ENCODE data around the gene CEBPG.

CEBPG gene

GRCh38 chr19:33350538-33351309, 22.8 kb upstream of the CEBPG start:
- DNase-seq: no peak

DNA sequence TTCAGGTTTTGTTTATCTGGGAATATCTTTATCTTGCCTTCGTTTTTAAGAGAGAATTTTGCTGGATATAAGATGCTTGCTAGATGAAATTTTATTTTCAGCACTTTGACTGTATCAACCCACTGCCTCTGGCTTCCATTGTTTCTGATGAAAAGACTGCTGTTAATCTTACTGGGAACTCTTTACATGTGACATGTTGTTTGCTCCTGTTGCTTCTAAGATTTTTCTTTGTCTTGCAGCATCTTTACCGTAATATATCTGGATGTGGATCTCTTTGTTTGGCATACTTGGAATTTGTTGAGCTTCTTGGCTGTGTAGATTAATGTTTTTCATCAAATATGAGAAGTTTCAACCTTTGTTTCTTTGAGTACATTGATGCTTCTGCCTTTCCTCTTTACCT, 18.0 kb upstream of the CEBPG start:
- no peak for DNase-seq

DNA sequence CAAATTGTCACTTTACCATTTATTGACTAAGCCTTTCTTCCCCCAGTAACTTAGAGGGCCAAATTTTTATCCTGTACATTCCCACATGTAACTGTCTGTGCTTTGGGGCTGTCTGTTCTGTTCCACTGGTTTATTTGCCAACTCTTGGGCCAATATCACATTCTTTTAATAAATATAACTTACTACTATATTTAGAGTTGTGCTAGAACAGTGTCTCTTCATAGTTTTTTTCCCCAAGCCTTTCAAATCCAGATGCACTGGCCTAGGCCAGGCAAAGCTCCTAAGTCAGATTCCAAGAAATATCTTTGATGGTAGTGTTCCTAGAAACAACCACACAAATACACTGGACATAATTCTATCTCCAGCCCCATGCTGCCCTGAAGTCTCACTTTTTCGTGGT, 16.0 kb upstream of the CEBPG start:
- DNase-seq: no peak

GRCh38 chr19:33358408-33358807, 15.1 kb upstream of the CEBPG start:
- no peak for DNase-seq

DNA sequence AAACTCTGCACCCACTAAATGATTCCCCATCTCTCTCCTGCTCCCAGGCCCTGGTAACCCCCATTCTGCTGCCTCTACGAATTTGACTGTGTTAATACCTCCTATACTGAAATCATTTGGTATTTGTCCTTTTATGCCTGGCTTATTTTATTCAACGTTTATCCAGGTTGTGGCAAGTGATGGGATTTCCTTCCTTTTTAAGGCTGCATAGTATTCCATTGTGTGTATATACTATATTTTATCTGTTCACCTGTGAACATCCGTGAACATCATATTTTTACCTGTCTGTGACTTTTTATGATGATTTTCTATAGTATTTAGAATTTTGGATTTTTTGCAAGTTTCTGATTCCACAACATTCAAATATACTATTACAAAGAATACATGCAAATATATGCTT, 13.9 kb upstream of the CEBPG start:
- no peak for DNase-seq

DNA sequence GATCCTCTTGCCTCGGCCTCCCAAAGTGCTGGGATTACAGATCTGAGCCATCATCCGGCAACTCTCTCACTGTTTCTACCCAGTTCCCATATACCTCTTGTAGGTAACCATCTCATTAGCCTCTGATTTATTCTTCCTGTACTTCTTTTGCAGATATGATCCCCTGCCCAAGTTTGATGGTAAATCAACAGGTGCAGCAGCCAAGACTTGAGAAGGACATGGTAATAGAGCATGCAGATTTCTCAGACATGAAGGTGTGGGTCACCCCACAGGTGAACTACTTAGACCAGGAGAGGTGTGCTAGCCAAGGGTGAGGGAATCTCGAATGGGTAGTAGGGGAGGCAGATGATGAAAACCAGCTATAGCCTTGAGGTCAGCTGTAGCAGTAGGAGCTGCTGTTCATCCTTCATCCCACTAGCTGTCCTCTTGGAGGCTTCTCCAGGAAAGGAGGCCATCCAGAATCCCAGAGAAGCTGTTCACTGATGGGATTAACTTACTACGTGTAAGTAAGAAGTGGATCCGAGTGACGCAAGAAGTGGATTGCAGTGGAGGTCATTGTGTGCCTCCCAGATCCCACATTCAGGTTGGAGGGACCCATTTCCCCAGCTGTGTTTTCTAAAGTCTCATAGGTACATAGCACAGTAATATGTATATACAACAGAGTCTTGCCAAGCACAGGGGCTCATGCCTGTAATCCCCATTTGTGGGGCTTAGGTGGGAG, 10.8 kb upstream of the CEBPG start:
- no peak for DNase-seq

DNA sequence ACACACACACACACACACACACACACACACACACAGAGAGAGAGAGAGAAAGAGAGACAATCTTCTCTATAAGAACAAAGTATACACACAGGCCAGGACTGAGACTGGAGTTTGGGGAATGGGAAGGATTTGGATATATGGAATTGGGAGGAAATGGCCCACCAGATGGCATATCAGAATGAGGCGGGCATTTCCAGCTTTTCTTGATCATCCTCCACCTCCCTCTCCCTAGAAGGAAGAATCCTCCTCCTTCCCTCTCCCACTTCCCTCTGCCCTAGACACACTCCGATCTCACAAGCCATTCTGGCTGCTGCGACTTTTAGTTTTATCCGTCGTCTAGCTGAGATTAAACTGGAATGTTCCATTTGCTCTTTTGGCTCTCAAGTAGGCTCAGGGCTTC, 10.0 kb upstream of the CEBPG start:
- no peak for DNase-seq

GRCh38 chr19:33365691-33366090, 7.8 kb upstream of the CEBPG start:
- no peak for DNase-seq

DNA sequence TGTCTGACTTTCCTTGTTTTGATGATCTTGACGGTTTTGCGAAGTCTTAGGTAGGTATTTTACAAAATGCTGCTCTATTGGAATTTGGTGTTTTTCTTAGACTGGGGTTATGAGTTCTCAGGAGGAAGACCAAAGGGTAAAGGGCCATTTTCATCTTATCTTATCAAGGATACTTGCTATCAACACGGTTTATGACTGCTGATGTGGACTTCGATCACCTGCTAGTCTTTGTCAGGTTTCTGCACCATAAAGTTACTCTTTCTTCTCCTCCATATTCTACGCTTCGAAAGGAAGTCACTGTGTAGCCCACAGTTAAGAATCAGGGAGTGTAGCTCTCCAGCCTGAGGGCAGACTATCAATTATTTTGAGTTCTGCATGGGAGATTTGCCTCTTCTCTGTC, 7.4 kb upstream of the CEBPG start:
- no peak for DNase-seq

DNA sequence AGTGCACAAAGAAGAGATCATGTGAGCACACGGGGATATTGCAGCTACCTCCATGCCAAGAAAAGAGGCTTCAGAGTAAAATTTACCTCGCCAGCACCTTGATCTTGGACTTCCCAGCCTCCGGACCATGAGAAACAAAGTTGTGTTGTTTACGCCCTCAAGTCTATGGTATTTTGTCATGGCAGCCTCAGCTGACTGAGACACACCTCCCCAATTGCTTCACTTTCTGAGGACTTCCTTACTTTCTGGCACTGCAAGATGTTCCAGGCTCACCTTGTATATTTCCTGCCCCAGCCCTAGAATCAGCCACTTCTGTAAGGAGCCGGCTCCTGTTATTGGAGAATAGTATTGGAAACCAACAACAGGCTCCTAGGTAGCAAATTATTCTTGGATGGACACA, 6.6 kb upstream of the CEBPG start:
- DNase-seq: no peak

GRCh38 chr19:33368074-33368864, 5.2 kb upstream of the CEBPG start:
- no peak for DNase-seq

- no peak for DNase-seq
Observed at GRCh38 chr19:33370783-33371182, 2.7 kb upstream of the CEBPG start.

GRCh38 chr19:33374236-33374714, 766 bp downstream of the CEBPG start:
- DNase-seq: no peak

DNA sequence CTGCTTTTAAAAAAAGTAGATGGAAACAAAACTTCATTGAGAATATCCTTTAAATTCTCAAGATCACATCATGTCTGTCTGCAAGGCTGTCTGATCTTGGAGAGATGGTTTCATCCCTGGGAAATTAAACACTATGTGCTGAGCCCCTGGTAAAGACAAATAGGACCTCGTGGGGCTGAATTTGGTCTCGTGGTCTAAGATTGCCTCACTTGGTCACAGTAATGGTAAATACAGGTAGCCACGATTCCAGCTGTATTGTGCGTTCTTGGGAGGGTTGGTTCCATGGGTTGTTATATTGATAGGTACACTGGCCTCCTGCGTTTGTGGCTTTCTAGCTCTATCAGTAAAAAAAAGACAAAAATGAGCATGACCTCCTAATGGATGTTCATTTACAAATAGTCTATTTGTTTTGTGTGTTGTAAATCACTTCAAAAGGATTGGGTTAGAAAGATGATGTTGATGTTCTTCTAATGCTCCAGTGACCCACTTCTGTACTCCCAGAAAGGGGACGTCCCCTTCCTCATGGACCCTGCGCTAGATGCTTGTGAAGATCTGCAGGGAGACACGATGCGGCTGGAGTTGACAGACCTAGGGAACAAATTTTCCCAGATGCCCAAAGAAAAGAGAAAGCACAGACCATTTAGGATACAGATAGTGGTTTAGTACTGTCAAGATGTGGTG, 1.8 kb downstream of the CEBPG start:
- DNase-seq: no peak

DNA sequence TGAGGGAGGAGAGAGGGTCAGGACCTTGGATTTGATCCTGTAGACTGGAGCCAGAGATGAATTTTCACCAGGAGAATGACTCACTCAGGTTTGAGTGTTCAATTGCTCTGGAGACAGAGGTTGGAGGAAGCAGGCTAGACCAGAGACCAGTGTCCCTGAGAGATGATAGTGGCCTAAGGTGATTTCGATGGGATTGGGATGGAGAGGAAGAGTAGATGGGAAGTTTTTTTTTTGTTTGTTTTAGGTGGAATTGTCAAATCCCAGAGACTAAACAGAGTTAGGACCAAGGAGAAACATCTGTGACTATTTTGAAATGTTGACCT, 2.3 kb downstream of the CEBPG start:
- DNase-seq: no peak

- DNase-seq: no peak
Observed at GRCh38 chr19:33376423-33376822, 2.9 kb downstream of the CEBPG start.

DNA sequence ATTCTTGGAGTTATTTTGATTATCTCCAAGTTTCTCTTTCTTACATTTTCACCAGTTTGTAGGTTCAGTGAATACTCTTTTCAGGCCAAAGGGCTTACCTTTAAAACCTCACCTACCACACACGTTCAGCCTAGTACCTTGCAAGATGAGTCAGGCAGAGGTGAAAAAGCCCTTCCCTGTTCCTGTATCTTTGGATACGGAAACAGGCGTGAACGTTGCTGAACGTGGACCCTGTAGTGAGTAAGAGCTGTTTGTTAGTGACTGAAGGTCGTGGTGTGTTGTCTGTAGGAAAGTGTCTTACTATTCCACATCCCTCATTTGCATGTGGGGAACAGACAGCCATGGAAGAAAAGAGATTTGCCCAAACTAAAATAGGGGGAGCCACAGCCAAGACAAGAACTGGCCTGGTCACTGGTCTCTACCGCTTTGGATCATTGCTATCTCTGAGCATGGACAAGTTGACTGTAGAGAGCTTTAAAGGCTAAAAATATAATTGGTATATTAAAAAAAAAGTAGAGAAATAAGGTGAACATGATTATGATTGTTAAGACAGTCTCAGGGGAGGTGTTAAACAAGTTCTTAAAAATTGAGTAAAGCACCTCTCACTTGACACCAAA, 3.5 kb downstream of the CEBPG start:
- DNase-seq: no peak

DNA sequence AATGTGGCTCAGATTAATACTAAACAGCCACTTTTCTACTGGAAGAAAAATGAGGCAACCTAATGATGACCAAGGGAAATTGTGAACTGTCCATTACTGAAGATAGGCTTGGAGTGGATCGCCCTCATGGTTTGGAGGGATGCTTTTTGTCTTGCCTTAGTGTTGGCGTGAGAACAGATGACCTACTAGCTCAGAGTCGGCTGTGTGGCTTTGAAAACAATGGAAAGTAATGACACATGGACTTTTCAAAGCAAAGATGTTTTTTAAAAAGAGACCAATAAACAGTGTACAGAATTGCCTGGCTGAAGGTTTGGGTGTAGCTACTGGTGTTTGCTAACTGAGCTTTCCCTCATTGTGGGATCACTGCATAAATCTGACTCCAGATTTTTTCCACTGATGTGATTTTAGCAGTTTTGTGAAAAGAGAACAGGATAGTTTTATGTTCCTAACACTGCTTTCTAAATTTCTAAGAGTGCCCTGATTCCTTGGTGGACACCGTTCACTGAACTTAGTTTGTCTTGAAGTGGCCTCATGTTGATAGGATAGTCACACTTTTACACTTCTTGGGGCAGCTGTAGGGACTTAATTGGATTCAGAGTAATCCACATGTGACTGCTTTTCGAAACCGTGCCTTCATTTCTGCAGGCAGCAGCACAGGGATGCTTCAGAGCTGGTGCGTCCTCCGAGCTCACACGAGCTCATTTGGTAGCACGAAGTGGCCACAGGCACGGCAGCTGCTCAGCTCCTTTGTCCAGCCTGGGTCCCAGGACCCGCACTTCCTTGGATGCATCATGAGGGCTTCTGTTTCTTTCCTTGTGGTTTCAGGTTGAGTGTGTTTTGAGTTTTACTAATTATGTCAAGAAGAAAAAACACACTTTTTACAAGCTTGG, 4.3 kb downstream of the CEBPG start:
- no peak for DNase-seq

DNA sequence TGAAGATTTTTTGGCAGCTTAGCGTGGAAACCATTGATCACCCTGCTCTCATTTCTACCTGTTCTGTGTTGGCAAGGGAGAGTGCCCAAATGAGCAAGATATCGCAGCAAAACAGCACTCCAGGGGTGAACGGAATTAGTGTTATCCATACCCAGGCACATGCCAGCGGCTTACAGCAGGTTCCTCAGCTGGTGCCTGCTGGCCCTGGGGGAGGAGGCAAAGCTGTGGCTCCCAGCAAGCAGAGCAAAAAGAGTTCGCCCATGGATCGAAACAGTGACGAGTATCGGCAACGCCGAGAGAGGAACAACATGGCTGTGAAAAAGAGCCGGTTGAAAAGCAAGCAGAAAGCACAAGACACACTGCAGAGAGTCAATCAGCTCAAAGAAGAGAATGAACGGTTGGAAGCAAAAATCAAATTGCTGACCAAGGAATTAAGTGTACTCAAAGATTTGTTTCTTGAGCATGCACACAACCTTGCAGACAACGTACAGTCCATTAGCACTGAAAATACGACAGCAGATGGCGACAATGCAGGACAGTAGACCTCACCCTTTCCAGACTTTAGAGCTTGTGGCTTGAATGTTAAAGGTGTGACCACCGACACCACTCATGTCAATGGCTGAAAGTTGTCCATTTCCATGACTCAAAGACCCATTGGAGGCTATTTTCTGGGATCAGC, 5.8 kb downstream of the CEBPG start:
- no peak for DNase-seq

- DNase-seq: no peak
Observed at GRCh38 chr19:33381101-33381500, 7.6 kb downstream of the CEBPG start.

DNA sequence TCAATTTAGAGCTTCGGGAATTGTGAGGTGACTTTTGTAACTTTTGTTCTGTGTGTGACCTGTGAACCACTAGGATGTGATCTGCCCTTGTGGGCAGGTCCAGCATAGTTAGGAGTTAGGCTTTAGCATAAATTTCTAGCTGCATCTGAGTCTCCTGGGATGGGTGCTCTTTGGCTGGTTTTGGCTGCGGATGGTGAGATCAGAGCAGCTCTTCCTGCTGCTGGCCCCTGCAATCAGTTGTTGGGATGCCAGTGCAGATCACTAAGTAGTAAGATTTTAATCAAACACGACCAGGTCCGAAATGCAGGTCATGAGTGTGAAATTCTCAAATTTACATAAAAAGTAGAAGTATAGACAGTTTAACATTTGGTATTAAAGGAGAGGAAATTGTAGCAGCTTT, 8.5 kb downstream of the CEBPG start:
- DNase-seq: no peak

Data from NCI-H2029 treated with DMSO at 0.1 percent for 48 hours (cell line).